Measurements from ENCODE around the gene KYNU. TPM values are rescaled to one million over a fixed set of nuclear protein-coding genes. Genes with fewer than 3 reads are reported as not detected.

The KYNU gene
- total RNA-seq, 1 experiment from 2014 or later: 0.37 TPM

GRCh38 chr2:142834021-142834420 lies 43.4 kb upstream of the KYNU start:
- Histone ChIP-seq H4K91ac (ENCODE audit: insufficient read length, low read depth, low read length) (no peak overlapping the region), H4K8ac (replicated peaks; ENCODE audit: insufficient read length, low read depth, low read length) (no peak overlapping the region), H3K4me2 (ENCODE audit: insufficient read depth, insufficient read length, low read length) (no peak overlapping the region), H2BK120ac (ENCODE audit: low read depth, low read length, poor library complexity, severe bottlenecking) (no peak overlapping the region), H4K20me1 (ENCODE audit: control insufficient read depth, insufficient read depth, insufficient read length) (no peaks in the 10 kb centered on the region), H3K79me2 (ENCODE audit: insufficient read depth, low read length) (no peaks in the 10 kb centered on the region), H3K9ac (ENCODE audit: extremely low read depth, insufficient read length, low read length) (no peak overlapping the region), H3K4ac (ENCODE audit: low read depth, low read length) (no peak overlapping the region), H2AFZ (ENCODE audit: low read length) (no peak overlapping the region), H3K14ac (ENCODE audit: insufficient read depth, low read length) (no peak overlapping the region), H3K56ac (ENCODE audit: insufficient read length, low read depth, low read length) (no peak overlapping the region), H4K5ac (ENCODE audit: insufficient read length, low read depth, low read length) (no peak overlapping the region), H2AK5ac (ENCODE audit: insufficient read length, low read length) (no peak overlapping the region), H3K4me1 (ENCODE audit: insufficient read depth, low read length) (no peaks in the 10 kb centered on the region; the same call in 1 of the 2 replicates), H3K27ac (ENCODE audit: insufficient read length, low read depth, low read length) (no peak overlapping the region), H2BK20ac (ENCODE audit: low read depth, low read length, poor library complexity, severe bottlenecking) (no peak overlapping the region), H3K23me2 (ENCODE audit: insufficient read length, low read depth, low read length, poor library complexity, severe bottlenecking) (no peaks in the 10 kb centered on the region), H3K27me3 (ENCODE audit: insufficient read depth, low read length) (no peaks in the 10 kb centered on the region), H2BK15ac (ENCODE audit: low read depth, low read length) (no peak overlapping the region), H3K79me1 (ENCODE audit: insufficient read depth, low read depth, low read length, poor library complexity, severe bottlenecking) (no peaks in the 10 kb centered on the region), H3T11ph (ENCODE audit: low read length) (no peak overlapping the region), H3K9me3 (ENCODE audit: control insufficient read depth, low read depth, low read length) (no peaks in the 10 kb centered on the region), H3K18ac (ENCODE audit: insufficient read length, low read depth, low read length) (no peak overlapping the region), H2BK12ac (ENCODE audit: insufficient read length, low read depth, low read length) (no peak overlapping the region), H2BK5ac (ENCODE audit: insufficient read length, low read length) (no peak overlapping the region), H3K23ac (ENCODE audit: insufficient read length, low read depth, low read length) (no peak overlapping the region)
- Mint-ChIP-seq H3K36me3 (ENCODE audit: insufficient read depth in 1 of 3, low read depth in 3 of 3) (no peaks in the 10 kb centered on the region), H3K9me3 (no peaks in the 10 kb centered on the region; a peak in 1 of 5 replicates), H3K27me3 (ENCODE audit: low read depth) (no peaks in the 10 kb centered on the region), H3K4me1 (peaks cover 12% of the 10 kb centered on the region in 2 experiments), H3K4me3 (no peak overlapping the region), H3K27ac (no peak overlapping the region)
- no peak for TF ChIP-seq CTCF (conservative IDR thresholded peaks at IDR 0.05)
- no CpG with 5 or more reads among the region's 1 CpG for WGBS (ENCODE audit: extremely low coverage, insufficient read length, low lambda C conversion rate)
- no peak for DNase-seq

Measured in H9 (cell line).